Endothelial cell of umbilical vein (primary cell): ENCODE data around the gene ITGA8. TPM values are rescaled to one million over a fixed set of nuclear protein-coding genes. Genes with fewer than 3 reads are reported as not detected.

ENCODE experiments used
- BruUV-seq: library from RNA; stranded (reverse); fragments of 400-500 nt; replicated peaks from 2 replicates; lab custom pipeline; 2021; lab: Mats Ljungman, UMichigan
- CTCF ChIA-PET: fragments of 300-600, 350-600 bp; sonication (Branson Sonifier 250); formaldehyde crosslinking; loops from one replicate; lab custom pipeline; 2021; ENCODE audit warnings: antibody characterized with exemption, inconsistent platforms; lab: Charles Lee
- POLR2A ChIA-PET: fragments of 300-600, 350-600 bp; sonication (Branson Sonifier 250); formaldehyde crosslinking; loops from one replicate; lab custom pipeline; 2021; ENCODE audit warnings: antibody characterized with exemption, inconsistent platforms; lab: Charles Lee
- DNase-seq: peaks from one replicate; pipeline ENCODE4 v3.0.0-alpha.2; 2011; ENCODE audit warnings: low read depth, low spot score
- FAIRE-seq: peaks from 2 replicates; lab custom pipeline; 2011; peaks lifted over from hg19 to GRCh38; lab: Jason Lieb, UNC
- H2AFZ ChIP-seq: 2 replicates; pipeline ENCODE4 v1.6.0; 2012; ENCODE audit warnings: low read depth, low read length, control low read depth, inconsistent platforms
- H3K27ac ChIP-seq: 2 replicates; pipeline ENCODE4 v1.5.1; 2011; ENCODE audit warnings: low read depth, mild to moderate bottlenecking, control low read depth, low read length, moderate library complexity; ENCODE audit not compliant: insufficient read depth
- H3K27me3 ChIP-seq, 2 experiments: 2 replicates each; pipeline versions ENCODE4 v1.6.0 to v1.6.1; 2011; ENCODE audit warnings: low read length in 2 of 2, mixed read lengths in 1 of 2; ENCODE audit not compliant: control insufficient read depth in 2 of 2, insufficient read depth in 2 of 2
- H3K36me3 ChIP-seq, 2 experiments: 2 replicates in 1 of 2; 3 replicates in 1 of 2; pipeline ENCODE4 v1.5.1; 2011; ENCODE audit warnings: low read length in 2 of 2, mild to moderate bottlenecking in 1 of 2, moderate library complexity in 1 of 2; ENCODE audit not compliant: control insufficient read depth in 2 of 2, insufficient read depth in 2 of 2; ENCODE audit errors: extremely low read depth in 1 of 2
- H3K4me1 ChIP-seq: 3 replicates; pipeline ENCODE4 v1.5.1; 2011; ENCODE audit warnings: mild to moderate bottlenecking, low read length; ENCODE audit not compliant: control insufficient read depth, insufficient read depth; ENCODE audit errors: extremely low read depth
- H3K4me2 ChIP-seq: 2 replicates; pipeline ENCODE4 v1.6.1; 2011; ENCODE audit warnings: low read length, control low read depth, mixed read lengths; ENCODE audit not compliant: insufficient read depth
- H3K4me3 ChIP-seq, 3 experiments: fragments of 200-600 bp in 1 of 3; sonication (generic), shearing (Covaris generic) in 1 of 3; replicated peaks in 1 of 3; 2 replicates each; pipeline ENCODE4 v1.5.1; 2011 to 2016; ENCODE audit warnings: control low read depth in 3 of 3, low read length in 3 of 3, mild to moderate bottlenecking in 2 of 3, inconsistent platforms in 1 of 3, low read depth in 1 of 3, moderate library complexity in 1 of 3; ENCODE audit not compliant: insufficient read depth in 1 of 3
- H3K79me2 ChIP-seq: 2 replicates; pipeline ENCODE4 v1.6.0; 2012; ENCODE audit warnings: low read length, inconsistent platforms; ENCODE audit not compliant: control insufficient read depth, insufficient read depth
- H3K9ac ChIP-seq: replicated peaks from 2 replicates; pipeline ENCODE3; 2011; ENCODE audit warnings: low read length, control low read depth; ENCODE audit not compliant: insufficient read depth; ENCODE audit errors: extremely low read depth
- H3K9me1 ChIP-seq: replicated peaks from 3 replicates; pipeline ENCODE4 v1.6.0; 2011; ENCODE audit warnings: mild to moderate bottlenecking, low read length; ENCODE audit not compliant: control insufficient read depth, insufficient read depth; ENCODE audit errors: extremely low read depth
- H3K9me3 ChIP-seq: replicated peaks from 2 replicates; pipeline ENCODE4 v1.5.1; 2012; ENCODE audit warnings: low read length, inconsistent platforms; ENCODE audit not compliant: control insufficient read depth, insufficient read depth
- H4K20me1 ChIP-seq: replicated peaks from 2 replicates; pipeline ENCODE3; 2011; ENCODE audit warnings: mild to moderate bottlenecking, low read length; ENCODE audit not compliant: control insufficient read depth, insufficient read depth; ENCODE audit errors: extremely low read depth
- CTCF ChIP-seq, 2 donors: IDR thresholded peaks; 1 replicate in 1 of 2; 2 replicates in 1 of 2; pipeline ENCODE4 v1.5.1; 2011; ENCODE audit warnings: low read length in 2 of 2, mild to moderate bottlenecking in 2 of 2, moderate library complexity in 2 of 2, control low read depth in 1 of 2, inconsistent platforms in 1 of 2, low read depth in 1 of 2; ENCODE audit not compliant: insufficient read depth in 1 of 2; ENCODE audit errors: extremely low read depth in 1 of 2
- EZH2 ChIP-seq: IDR thresholded peaks from 2 replicates; pipeline ENCODE4 v1.6.1; 2012; ENCODE audit warnings: borderline replicate concordance, low read depth, mild to moderate bottlenecking, moderate library complexity, low read length, inconsistent platforms; ENCODE audit not compliant: severe bottlenecking
- FOS ChIP-seq: IDR thresholded peaks from 2 replicates; pipeline ENCODE4 v1.6.1; 2011; ENCODE audit warnings: mild to moderate bottlenecking, low read length, moderate library complexity, borderline replicate concordance; ENCODE audit not compliant: insufficient read depth
- GATA2 ChIP-seq: IDR thresholded peaks from 2 replicates; pipeline ENCODE4 v1.7.0; 2011; ENCODE audit warnings: low read depth, mild to moderate bottlenecking, moderate library complexity, mixed read lengths, low read length; ENCODE audit not compliant: insufficient read length, insufficient read depth
- JUN ChIP-seq: IDR thresholded peaks from 2 replicates; pipeline ENCODE4 v1.6.1; 2011; ENCODE audit warnings: borderline replicate concordance, low read depth; ENCODE audit not compliant: insufficient read length, insufficient read depth
- MYC ChIP-seq: IDR thresholded peaks from one replicate; pipeline ENCODE4 v1.6.1; 2011; ENCODE audit warnings: mild to moderate bottlenecking, low read depth, low read length
- POLR2A ChIP-seq: IDR thresholded peaks from 2 replicates; pipeline ENCODE4 v1.6.1; 2012; ENCODE audit warnings: low read depth, mild to moderate bottlenecking, control low read depth, low read length
- POLR2AphosphoS5 ChIP-seq: IDR thresholded peaks from 2 replicates; pipeline ENCODE4 v1.6.1; 2012; ENCODE audit warnings: low read depth, mild to moderate bottlenecking, control low read depth, low read length, moderate library complexity; ENCODE audit not compliant: insufficient read depth
- dilution Hi-C: fragments of 300-500 bp; cut with MboI; formaldehyde crosslinking; loops from one replicate; pipeline ENCODE4 v1.15.0; 2019; ENCODE audit warnings: low sequenced_read_pairs; ENCODE audit not compliant: extremely low pct_ligation_motif_present
- intact Hi-C: fragments of 100-400 bp; cut with micrococcal nuclease; formaldehyde crosslinking; loops from one replicate; pipeline ENCODE4 v1.10.0; 2022
- polyA plus RNA-seq, 4 experiments: library from polyadenylated mRNA; depleted of rRNA in 3 of 4; stranded (reverse) in 3 of 4; unstranded in 1 of 4; fragments of >200 nt; gene quantifications; 2 replicates each; pipeline versions ENCODE4 v1.2.1 to v1.2.3, GENCODE V29; 2011 to 2012; ENCODE audit warnings: missing spikeins in 1 of 4
- total RNA-seq: library from RNA; stranded (reverse); gene quantifications from 2 replicates; pipeline ENCODE4 v1.2.3, GENCODE V29; 2021

The ITGA8 gene
- total and polyA plus RNA-seq, 2 donors (not counting 3 experiments of a cell fraction or from before 2014, with no cell fraction given): 0.04 to 0.40 TPM

- Histone ChIP-seq H2AFZ (no peak overlapping the region), H3K9ac (no peak overlapping the region), H3K9me1 (no peaks in the 10 kb centered on the region), H4K20me1 (no peaks in the 10 kb centered on the region), H3K4me3 (no peak overlapping the region), H3K79me2 (no peaks in the 10 kb centered on the region), H3K4me1 (no peaks in the 10 kb centered on the region), H3K9me3 (no peaks in the 10 kb centered on the region), H3K27ac (no peak overlapping the region), H3K4me2 (no peak overlapping the region), H3K27me3 (peaks cover 7 to 11% of the 10 kb centered on the region in 2 experiments), H3K36me3 (no peaks in the 10 kb centered on the region)
- CTCF ChIA-PET: interaction anchor here (1.8 kb wide), 1 partner anchor 162 kb away, joined by 4 read pairs; no protein-coding TSS in a partner anchor
- POLR2A ChIA-PET: no interaction called here
- dilution Hi-C loops (no loop called here), intact Hi-C loops (no loop called here)
- no TSS peak for BruUV-seq
- no peak for FAIRE-seq
- no peak for DNase-seq
- no peak for TF ChIP-seq POLR2A
- no peak for TF ChIP-seq EZH2
- no peak for TF ChIP-seq JUN
- TF ChIP-seq GATA2: no peak
- TF ChIP-seq CTCF (IDR thresholded peaks at IDR 0.05; ENCODE audit: extremely low read depth in 1 of 2, insufficient read depth in 1 of 2, low read depth in 1 of 2, low read length in 2 of 2): no peak
- TF ChIP-seq POLR2AphosphoS5: no peak
- no peak for TF ChIP-seq FOS
- TF ChIP-seq MYC: no peak
Observed at GRCh38 chr10:15747632-15748031, 27.9 kb upstream of the ITGA8 start.
